Loucy (cell line): ENCODE results near the gene COLEC11.

ENCODE experiments used
- H2AFZ ChIP-seq: fragments of 200-600 bp; sonication (generic); 2 replicates; pipeline ENCODE4 v1.6.0; 2016; ENCODE audit warnings: antibody characterized with exemption, mild to moderate bottlenecking, low read length, moderate library complexity
- H3F3A ChIP-seq: fragments of 200-600 bp; 2 replicates; pipeline ENCODE4 v1.6.0; 2016; ENCODE audit warnings: antibody characterized with exemption, low read depth, mild to moderate bottlenecking
- H3K27me3 ChIP-seq: fragments of 200-600 bp; sonication (generic); 2 replicates; pipeline ENCODE4 v1.6.1; 2014; ENCODE audit warnings: low read length, mild to moderate bottlenecking; ENCODE audit not compliant: insufficient read depth, poor library complexity, severe bottlenecking
- H3K36me3 ChIP-seq: fragments of 200-600 bp; sonication (generic); 2 replicates; pipeline ENCODE4 v1.6.1; 2016; ENCODE audit warnings: low read length; ENCODE audit not compliant: insufficient read depth
- H3K4me1 ChIP-seq: fragments of 200-600 bp; sonication (generic); 2 replicates; pipeline ENCODE4 v1.5.1; 2014; ENCODE audit warnings: low read length, mild to moderate bottlenecking; ENCODE audit not compliant: insufficient read depth, poor library complexity, severe bottlenecking
- H3K4me2 ChIP-seq: fragments of 200-600 bp; sonication (generic); 2 replicates; pipeline ENCODE4 v1.6.0; 2014; ENCODE audit warnings: antibody characterized with exemption, low read length, low read depth, mild to moderate bottlenecking; ENCODE audit not compliant: poor library complexity, severe bottlenecking
- H3K4me3 ChIP-seq: fragments of 200-600 bp; sonication (generic); 2 replicates; pipeline ENCODE4 v1.5.1; 2014; ENCODE audit warnings: low read length, mild to moderate bottlenecking, mixed read lengths; ENCODE audit not compliant: poor library complexity, severe bottlenecking
- H3K79me2 ChIP-seq: fragments of 200-600 bp; sonication (generic); 2 replicates; pipeline ENCODE4 v1.6.1; 2014; ENCODE audit warnings: low read length; ENCODE audit not compliant: insufficient read depth
- H3K9ac ChIP-seq: fragments of 200-600 bp; sonication (generic); 2 replicates; pipeline ENCODE4 v1.6.0; 2014; ENCODE audit warnings: mild to moderate bottlenecking, low read depth, low read length, moderate library complexity; ENCODE audit not compliant: poor library complexity, severe bottlenecking
- H3K9me2 ChIP-seq: fragments of 200-600 bp; sonication (generic); replicated peaks from 2 replicates; pipeline ENCODE4 v1.6.1; 2016; ENCODE audit warnings: low read depth, low read length, mixed read lengths
- H3K9me3 ChIP-seq: fragments of 200-600 bp; sonication (generic); 2 replicates; pipeline ENCODE4 v1.6.1; 2014; ENCODE audit warnings: mild to moderate bottlenecking, antibody characterized with exemption, low read length, low read depth; ENCODE audit not compliant: insufficient read depth
- H4K20me1 ChIP-seq: fragments of 200-600 bp; sonication (generic); 2 replicates; pipeline ENCODE4 v1.6.0; 2014; ENCODE audit warnings: antibody characterized with exemption, low read length, mild to moderate bottlenecking; ENCODE audit not compliant: insufficient read depth, poor library complexity, severe bottlenecking
- CTCF ChIP-seq: fragments of 200-600 bp; sonication (generic); conservative IDR thresholded peaks from 2 replicates; pipeline ENCODE4 v1.5.1; 2014; ENCODE audit warnings: mild to moderate bottlenecking, antibody characterized with exemption, low read length
- EZH2phosphoT487 ChIP-seq: fragments of 200-600 bp; IDR thresholded peaks from 2 replicates; pipeline ENCODE4 v1.6.1; 2018; ENCODE audit warnings: antibody characterized with exemption, mild to moderate bottlenecking, moderate library complexity, borderline replicate concordance

Gene COLEC11

GRCh38 chr2:3638456-3638810, 43.5 kb downstream of the COLEC11 start:
- no peaks in the 10 kb centered on the region for H3K79me2 ChIP-seq
- TF ChIP-seq CTCF (no peak), EZH2phosphoT487 (no peak)

GRCh38 chr2:3639015-3639630, 44.2 kb downstream of the COLEC11 start:
- Histone ChIP-seq H3K79me2 (no peaks in the 10 kb centered on the region), H3K4me1 (no peaks in the 10 kb centered on the region), H4K20me1 (no peaks in the 10 kb centered on the region), H3F3A (no peaks in the 10 kb centered on the region), H2AFZ (no peak overlapping the region), H3K9ac (no peak overlapping the region), H3K4me2 (no peak overlapping the region), H3K9me3 (no peaks in the 10 kb centered on the region), H3K4me3 (no peak overlapping the region), H3K36me3 (no peaks in the 10 kb centered on the region), H3K27me3 (no peaks in the 10 kb centered on the region), H3K9me2 (no peaks in the 10 kb centered on the region)
- TF ChIP-seq EZH2phosphoT487 (no peak), CTCF (no peak)

More at GRCh38 chr2:3638456-3638810, 43.5 kb downstream of the COLEC11 start:
- Histone ChIP-seq H3K9ac (no peak overlapping the region), H3K36me3 (no peaks in the 10 kb centered on the region), H3F3A (no peaks in the 10 kb centered on the region), H3K9me3 (no peaks in the 10 kb centered on the region), H3K27me3 (no peaks in the 10 kb centered on the region), H3K4me1 (no peaks in the 10 kb centered on the region), H4K20me1 (no peaks in the 10 kb centered on the region), H3K9me2 (no peaks in the 10 kb centered on the region), H3K4me2 (no peak overlapping the region), H2AFZ (no peak overlapping the region), H3K4me3 (no peak overlapping the region)

GRCh38 chr2:3639653-3640052, 44.7 kb downstream of the COLEC11 start:
- Histone ChIP-seq H3K9ac (no peak overlapping the region), H2AFZ (no peak overlapping the region), H3K79me2 (no peaks in the 10 kb centered on the region), H4K20me1 (no peaks in the 10 kb centered on the region), H3K4me1 (no peaks in the 10 kb centered on the region), H3K4me2 (no peak overlapping the region), H3K27me3 (no peaks in the 10 kb centered on the region), H3K4me3 (no peak overlapping the region), H3F3A (no peaks in the 10 kb centered on the region), H3K9me2 (no peaks in the 10 kb centered on the region), H3K36me3 (no peaks in the 10 kb centered on the region), H3K9me3 (no peaks in the 10 kb centered on the region)
- TF ChIP-seq EZH2phosphoT487 (no peak), CTCF (no peak)
